ENCODE measurements around the gene ACYP1.

The ACYP1 gene

GRCh38 chr14:75040959-75041358, 22.9 kb downstream of the ACYP1 start:
- no peak for DNase-seq (ENCODE audit: low read depth)

- no peak for DNase-seq (ENCODE audit: low read depth)
Observed at GRCh38 chr14:75040507-75040906, 23.3 kb downstream of the ACYP1 start.

DNA sequence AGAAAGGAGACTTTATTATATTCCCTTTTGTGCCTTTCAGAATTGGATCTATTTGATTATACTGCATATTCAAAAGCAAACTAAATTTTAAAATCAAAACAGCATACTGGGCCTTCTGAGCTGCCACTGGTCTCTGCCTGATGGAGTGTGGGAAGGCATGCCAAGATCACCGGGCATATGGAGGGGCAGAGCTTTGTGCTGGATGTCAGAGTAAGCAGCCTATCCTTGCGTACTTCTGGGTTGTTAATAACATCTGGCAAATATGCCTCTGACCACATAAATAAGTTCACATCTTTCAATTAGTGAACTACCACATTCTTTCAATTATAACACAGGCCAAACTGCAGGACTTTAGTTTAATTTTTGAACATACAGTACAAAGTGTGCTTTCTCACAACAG, 30.9 kb downstream of the ACYP1 start:
- no peak for DNase-seq (ENCODE audit: low read depth)

DNA sequence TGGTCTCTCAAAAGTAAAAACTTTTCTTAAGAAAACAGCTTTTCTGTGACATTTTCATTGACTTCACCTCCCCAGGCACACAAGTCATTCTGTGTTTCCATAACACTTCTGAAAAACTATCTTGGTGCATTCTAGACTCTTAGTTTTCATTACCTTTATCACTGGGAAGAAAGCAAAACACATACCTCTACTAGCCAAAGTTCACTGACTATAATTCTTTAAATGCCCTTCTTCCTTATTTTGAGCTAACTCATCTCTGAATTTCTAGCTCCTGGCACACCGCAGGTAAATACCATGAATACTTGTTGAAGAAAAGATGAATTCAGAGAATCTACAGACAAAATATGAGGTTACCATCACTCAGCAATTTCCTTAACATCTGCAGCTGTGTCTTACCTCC, 33.7 kb downstream of the ACYP1 start:
- no peak for DNase-seq (ENCODE audit: low read depth)

GRCh38 chr14:75025876-75026275, 37.9 kb downstream of the ACYP1 start:
- DNase-seq (ENCODE audit: low read depth) = no peak

DNA sequence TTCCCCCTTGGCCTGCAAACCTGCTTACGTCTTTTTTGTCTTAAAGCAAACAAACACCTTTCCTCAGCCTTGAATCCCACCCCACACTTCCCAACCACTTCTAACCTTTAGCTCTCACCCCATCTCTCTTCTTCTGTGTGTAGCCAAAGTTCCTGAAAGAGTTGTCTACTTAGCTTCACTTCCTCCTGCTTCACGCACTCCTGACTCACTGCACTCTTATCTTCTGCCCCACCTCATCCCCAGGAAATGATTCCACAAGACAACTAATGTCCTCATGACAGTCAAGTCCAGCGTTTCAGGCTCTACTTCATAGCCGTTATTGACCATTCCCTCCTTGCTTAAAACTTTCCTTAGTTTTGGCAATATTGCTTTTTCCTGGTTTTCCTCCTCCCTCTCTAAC, 38.7 kb downstream of the ACYP1 start:
- no peak for DNase-seq (ENCODE audit: low read depth)

DNA sequence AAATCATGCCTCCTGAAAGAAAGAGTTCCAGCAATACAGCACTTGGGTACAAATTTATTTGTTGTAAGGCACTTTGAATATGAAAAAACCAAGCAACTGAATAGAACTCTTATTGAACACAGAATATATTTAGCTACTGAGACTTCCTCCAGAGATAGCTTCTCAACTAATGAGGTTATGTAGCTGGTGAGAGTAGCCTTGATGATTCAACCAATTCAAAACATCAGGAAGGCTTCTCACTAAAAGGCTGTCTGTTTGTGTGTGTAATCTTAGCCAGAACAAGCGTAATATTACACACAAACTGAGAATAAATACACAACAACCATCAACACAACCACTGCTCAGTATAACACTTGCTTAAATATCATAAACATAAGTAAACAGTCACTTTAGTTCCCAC, 40.7 kb downstream of the ACYP1 start:
- no peak for DNase-seq (ENCODE audit: low read depth)

DNA sequence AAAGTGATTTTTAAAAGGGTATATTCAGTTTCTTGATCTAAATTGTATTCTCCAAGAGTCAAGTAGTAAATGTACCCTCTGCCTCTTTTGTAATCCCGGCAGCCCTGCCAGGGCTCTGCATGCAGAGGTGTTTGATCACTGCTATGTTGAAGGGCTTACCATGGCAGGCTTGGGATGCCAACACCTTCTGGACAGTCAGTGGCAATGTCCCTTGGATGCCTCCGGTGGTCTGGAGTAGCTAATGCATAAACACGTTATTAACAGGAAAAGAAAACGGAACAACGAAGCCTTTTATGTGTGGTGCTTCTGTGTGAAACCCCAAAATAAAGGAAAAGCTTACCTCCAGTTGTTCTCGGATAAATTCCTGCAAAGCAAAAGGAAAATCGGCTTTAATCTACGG, 41.2 kb downstream of the ACYP1 start:
- no peak for DNase-seq (ENCODE audit: low read depth)

DNA sequence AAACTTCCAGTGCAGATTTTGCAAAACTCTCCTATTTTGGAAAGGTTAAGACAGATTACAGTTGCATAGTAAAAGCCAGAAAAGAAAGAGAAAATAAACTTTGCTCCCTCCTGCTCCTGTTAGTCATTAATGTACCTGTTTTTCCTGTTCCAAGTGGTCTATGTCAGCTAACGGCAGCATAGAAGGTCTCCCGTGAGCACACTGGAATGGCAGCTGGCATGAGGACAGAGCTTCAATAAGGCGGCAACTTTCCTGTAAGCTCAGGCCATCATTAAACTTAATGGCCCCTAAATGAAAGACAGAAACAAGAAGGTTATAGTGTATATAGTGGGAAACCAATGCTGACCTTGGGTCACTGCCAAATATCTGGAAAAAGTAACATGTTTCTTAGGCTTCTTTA, 45.1 kb downstream of the ACYP1 start:
- no peak for DNase-seq (ENCODE audit: low read depth)

DNA sequence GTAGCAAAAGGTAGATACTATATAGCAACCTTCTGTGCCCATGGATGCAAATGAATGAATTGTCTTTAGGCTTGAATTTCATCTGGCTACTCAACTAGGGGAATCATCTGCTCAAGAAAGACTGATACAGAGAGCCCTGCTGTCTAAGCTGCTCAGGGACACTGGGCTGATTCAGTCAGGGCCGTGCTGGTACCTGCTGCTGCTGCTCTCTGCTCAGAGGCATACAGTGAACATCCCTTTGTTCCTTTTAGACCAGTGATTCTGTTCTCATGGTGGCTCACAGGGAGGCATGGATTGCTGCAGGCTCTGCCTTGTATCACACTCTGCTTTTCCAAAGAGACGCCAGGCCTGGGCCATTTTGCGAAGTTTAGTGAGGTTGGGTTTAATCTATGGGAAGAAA, 47.0 kb downstream of the ACYP1 start:
- no peak for DNase-seq (ENCODE audit: low read depth)

GRCh38 chr14:75015496-75015895, 48.3 kb downstream of the ACYP1 start:
- DNase-seq (ENCODE audit: low read depth) = no peak

GRCh38 chr14:75013290-75013689, 50.5 kb downstream of the ACYP1 start:
- no peak for DNase-seq (ENCODE audit: low read depth)

- peak; percentile 91 for DNase-seq (ENCODE audit: low read depth)
Observed at GRCh38 chr14:75011356-75011994, 52.3 kb downstream of the ACYP1 start.

- DNase-seq (ENCODE audit: low read depth) = no peak
Observed at GRCh38 chr14:75010472-75011093, 53.2 kb downstream of the ACYP1 start.

DNA sequence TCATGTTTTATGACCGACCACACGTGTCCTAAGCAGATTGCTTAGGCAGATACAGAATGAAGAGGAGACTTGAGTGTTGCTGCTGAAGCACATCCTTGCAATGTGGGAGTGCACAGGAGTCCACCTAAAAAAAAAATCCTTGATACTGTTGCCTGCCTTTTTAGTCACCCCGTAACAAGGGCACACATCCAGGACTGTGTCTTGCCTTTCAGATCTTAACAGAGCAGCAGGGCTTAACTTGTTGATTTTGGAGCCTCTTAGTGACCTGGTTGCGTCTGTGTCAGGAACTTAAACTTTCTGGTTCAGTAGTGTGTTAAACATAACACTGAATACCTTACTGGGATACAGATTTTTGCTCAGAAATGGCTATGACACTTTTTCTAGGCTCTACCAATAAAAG, 54.6 kb downstream of the ACYP1 start:
- DNase-seq (ENCODE audit: low read depth) = no peak

DNA sequence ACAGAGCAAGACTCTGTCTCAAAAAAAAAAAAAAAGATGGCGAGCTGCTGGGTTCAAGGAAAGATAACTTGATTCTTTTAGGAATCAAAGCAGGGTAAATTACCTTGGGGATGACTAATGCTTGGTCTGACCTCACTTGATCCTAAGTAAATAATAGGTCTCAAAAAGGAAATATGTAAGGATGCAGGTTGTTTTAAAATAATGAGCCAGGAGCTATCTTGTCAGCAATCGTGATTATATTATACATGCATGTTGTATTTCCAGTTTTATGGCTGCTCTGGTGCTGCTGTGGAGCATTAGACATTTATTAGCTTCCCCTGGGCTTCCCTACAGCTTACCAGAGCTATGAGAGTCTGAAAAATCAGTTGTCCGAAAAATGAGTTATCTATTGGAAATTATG, 58.5 kb downstream of the ACYP1 start:
- no peak for DNase-seq (ENCODE audit: low read depth)

DNA sequence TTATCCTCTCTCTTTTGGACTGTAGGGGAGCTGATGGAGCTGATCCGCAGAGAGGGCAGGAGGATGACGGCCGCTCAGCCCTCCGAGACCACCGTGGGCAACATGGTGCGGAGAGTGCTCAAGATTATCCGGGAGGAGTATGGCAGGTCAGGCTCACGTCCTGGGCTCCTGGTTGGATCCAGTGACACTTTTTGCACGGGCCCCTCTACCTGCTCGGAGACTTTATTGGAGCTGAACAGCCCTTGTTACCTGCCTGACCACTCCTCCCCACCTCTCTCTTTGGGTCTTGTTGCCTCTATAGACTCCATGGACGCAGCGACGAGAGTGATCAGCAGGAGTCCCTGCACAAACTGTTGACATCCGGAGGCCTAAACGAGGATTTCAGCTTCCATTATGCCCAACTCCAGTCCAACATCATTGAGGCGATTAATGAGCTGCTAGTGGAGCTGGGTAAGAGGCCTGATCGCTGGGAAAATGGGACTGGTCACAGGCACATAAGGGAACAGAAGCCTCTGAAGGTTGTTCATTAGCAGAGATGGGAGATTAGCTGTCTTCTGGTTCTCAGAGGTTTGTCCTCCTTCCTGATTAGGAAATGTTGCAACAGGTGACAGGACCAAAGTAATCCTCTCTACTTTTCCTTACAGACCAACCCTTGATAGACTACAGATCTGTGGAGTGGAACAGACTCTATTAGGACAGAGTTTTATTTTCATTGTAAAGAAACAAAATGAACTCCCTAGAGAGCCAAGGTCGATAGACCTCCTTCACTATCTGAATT, 60.4 kb downstream of the ACYP1 start:
- DNase-seq (ENCODE audit: low read depth) = no peak
